Neuron (in vitro differentiated cells): ENCODE data around the gene DTWD2.
"Not testable (repeated sequence)": the region's sequence is repeated elsewhere in the genome, so short reads cannot be mapped to it uniquely, and the experiment has no call there.

ENCODE experiments used
- H2AFZ ChIP-seq: one replicate; pipeline ENCODE4 v1.6.1; 2013; ENCODE audit warnings: low read depth, mild to moderate bottlenecking, inconsistent platforms, low read length, moderate library complexity
- H3K27me3 ChIP-seq: one replicate; pipeline ENCODE4 v1.6.1; 2013; ENCODE audit warnings: low read length; ENCODE audit not compliant: insufficient read depth
- H3K36me3 ChIP-seq: one replicate; pipeline ENCODE4 v1.6.1; 2013; ENCODE audit warnings: low read length; ENCODE audit not compliant: insufficient read depth
- H3K4me1 ChIP-seq: one replicate; pipeline ENCODE4 v1.6.1; 2013; ENCODE audit warnings: low read length; ENCODE audit not compliant: insufficient read depth
- H3K4me3 ChIP-seq: 2 replicates; pipeline ENCODE4 v1.5.1; 2013; ENCODE audit warnings: mild to moderate bottlenecking, low read length, moderate library complexity
- H3K9me3 ChIP-seq: one replicate; pipeline ENCODE4 v1.6.1; 2013; ENCODE audit warnings: low read length

The DTWD2 gene

GRCh38 chr5:118873417-118873816 lies 114.9 kb downstream of the DTWD2 start:
- H3K4me3 ChIP-seq, result no peak overlapping the region
- no peaks in the 10 kb centered on the region for H3K36me3 ChIP-seq
- no peaks in the 10 kb centered on the region for H3K27me3 ChIP-seq
- H3K4me1 ChIP-seq, result no peaks in the 10 kb centered on the region
- no peak overlapping the region for H2AFZ ChIP-seq
- no peaks in the 10 kb centered on the region for H3K9me3 ChIP-seq

DNA sequence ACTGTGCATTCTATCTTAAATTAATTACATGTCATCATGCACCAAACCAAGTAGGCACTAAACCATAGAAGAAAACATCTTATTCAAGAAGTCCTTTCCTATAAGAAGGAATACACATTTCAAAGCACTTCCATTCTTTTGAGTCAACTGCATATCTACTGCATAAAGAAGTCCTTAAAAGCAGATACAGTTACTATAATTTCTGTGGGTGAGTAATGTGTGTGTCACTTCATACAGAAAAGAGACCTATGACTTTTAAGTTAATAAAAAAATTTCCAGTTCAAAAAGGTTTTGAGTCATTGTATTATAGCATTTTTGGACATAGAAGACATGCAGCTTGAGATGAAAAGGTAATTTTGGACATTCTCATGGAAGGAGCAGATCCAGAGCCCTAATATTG lies 125.0 kb downstream of the DTWD2 start:
- Histone ChIP-seq H3K27me3 (no peaks in the 10 kb centered on the region), H2AFZ (no peak overlapping the region), H3K4me1 (no peaks in the 10 kb centered on the region), H3K36me3 (no peaks in the 10 kb centered on the region), H3K4me3 (no peak overlapping the region), H3K9me3 (no peaks in the 10 kb centered on the region)

DNA sequence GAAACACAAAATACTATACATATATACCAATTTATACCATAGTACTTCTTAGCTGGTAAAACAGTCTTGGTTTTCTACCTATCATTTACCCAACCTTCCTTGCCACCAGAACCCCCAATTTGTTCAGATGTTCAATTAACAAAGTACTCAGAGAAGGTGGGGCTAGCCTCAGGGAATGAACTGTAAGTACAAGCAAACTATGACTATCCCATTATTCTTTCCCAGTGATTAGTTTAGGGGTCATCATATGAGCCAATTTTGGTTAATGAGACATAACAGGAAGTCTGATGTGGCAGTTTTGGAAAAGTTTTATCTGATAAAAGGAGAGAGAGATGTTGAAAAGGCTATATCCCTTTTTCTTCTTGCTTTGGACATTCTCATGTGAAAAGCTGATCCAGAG lies 125.8 kb downstream of the DTWD2 start:
- Histone ChIP-seq H3K27me3 (no peaks in the 10 kb centered on the region), H3K4me3 (no peak overlapping the region), H2AFZ (no peak overlapping the region), H3K9me3 (no peaks in the 10 kb centered on the region), H3K36me3 (no peaks in the 10 kb centered on the region), H3K4me1 (no peaks in the 10 kb centered on the region)

DNA sequence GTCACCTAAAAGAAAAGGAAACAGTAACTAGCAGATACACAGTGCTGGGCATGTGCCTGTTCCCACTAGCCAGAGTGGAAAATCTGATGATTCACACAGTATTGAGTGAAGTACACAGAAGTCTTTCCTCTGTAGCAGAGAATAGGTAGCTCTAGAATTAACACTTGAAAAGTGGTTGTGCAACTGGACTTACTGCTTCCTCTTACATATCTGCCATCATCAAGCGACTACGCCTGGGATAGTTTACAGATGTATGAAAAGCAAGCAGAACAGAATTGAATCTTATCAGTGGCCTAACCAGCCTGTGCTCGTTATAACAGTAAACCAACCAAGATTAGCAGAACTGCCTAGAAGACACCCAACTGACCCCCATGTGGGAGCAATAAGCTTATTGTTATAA lies 130.6 kb downstream of the DTWD2 start:
- no peaks in the 10 kb centered on the region for H3K27me3 ChIP-seq
- H3K4me1 ChIP-seq, result no peaks in the 10 kb centered on the region
- no peak overlapping the region for H2AFZ ChIP-seq
- no peak overlapping the region for H3K4me3 ChIP-seq
- no peaks in the 10 kb centered on the region for H3K9me3 ChIP-seq
- no peaks in the 10 kb centered on the region for H3K36me3 ChIP-seq

DNA sequence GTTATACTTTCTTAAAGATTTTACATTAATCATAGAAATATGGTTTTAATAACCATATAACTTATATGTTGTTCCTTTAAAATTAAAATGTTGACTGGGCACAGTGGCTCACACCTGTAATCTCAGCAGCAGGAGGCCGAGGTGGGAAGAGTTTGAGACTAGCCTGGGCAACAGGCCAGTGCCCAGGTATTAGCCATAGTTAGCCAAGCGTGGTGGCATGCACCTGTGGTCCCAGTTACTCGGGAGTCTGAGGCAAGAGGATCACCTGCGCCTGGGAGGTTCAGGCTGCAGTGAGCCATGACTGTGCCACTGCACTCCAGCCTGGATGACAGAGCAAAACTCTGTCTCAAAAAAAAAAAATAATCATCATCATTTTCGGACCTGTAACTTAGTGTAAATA lies 133.5 kb downstream of the DTWD2 start:
- H3K9me3 ChIP-seq, result no peaks in the 10 kb centered on the region
- H3K4me1 ChIP-seq, result no peaks in the 10 kb centered on the region
- H2AFZ ChIP-seq, result no peak overlapping the region

DNA sequence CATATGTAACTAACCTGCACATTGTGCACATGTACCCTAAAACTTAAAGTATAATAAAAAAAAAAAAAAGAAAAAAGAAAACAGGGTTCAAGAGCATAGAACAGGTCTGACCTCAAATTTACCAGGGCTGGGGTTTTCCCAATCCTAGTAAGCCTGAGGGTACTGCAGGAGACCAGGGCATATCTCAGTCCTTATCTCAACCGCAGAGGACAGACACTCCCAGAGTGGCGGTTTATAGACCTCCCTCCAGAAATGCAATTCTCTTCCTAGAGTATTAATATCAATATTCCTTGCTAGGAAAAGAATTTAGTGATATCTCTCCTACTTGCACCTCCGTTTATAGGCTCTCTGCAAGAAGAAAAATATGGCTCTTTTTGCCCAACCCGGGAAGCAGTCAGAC lies 136.6 kb downstream of the DTWD2 start:
- not testable (repeated sequence) for H3K27me3 ChIP-seq, H3K4me3 ChIP-seq, H2AFZ ChIP-seq

More for the DNA sequence above, 133.5 kb downstream of the DTWD2 start:
- Histone ChIP-seq H3K27me3 (no peaks in the 10 kb centered on the region), H3K36me3 (no peaks in the 10 kb centered on the region), H3K4me3 (no peak overlapping the region)

GRCh38 chr5:118849507-118849906 lies 138.8 kb downstream of the DTWD2 start:
- not testable (repeated sequence) for H3K36me3 ChIP-seq, H3K27me3 ChIP-seq, H3K4me3 ChIP-seq, H3K9me3 ChIP-seq, H3K4me1 ChIP-seq, H2AFZ ChIP-seq

More for the DNA sequence above, 136.6 kb downstream of the DTWD2 start:
- not testable (repeated sequence) for H3K4me1 ChIP-seq, H3K36me3 ChIP-seq, H3K9me3 ChIP-seq

- Histone ChIP-seq H3K4me1 (no peaks in the 10 kb centered on the region), H2AFZ (no peak overlapping the region), H3K27me3 (no peaks in the 10 kb centered on the region), H3K9me3 (no peaks in the 10 kb centered on the region), H3K4me3 (no peak overlapping the region), H3K36me3 (no peaks in the 10 kb centered on the region)
Observed at GRCh38 chr5:118844351-118844750, 144.0 kb downstream of the DTWD2 start.

DNA sequence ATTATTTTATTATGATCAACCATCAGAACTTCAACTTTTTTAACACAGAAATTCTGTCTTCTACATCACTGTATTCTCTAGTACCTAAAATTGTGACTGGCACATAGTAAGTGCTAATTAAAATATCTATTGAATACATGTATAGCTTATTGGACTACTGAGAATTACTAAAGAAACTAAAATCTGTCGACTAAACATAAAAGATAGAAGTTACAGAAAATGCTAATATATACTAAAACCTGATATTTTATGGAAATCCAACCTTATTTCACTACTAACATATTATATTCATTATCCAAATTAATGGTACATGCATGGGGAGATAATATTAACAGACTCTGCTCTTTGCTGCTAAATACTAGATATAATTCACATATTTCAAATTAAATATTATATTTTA lies 153.6 kb downstream of the DTWD2 start:
- H3K36me3 ChIP-seq, result no peaks in the 10 kb centered on the region
- H3K4me3 ChIP-seq, result no peak overlapping the region
- no peak overlapping the region for H2AFZ ChIP-seq
- no peaks in the 10 kb centered on the region for H3K27me3 ChIP-seq
- no peaks in the 10 kb centered on the region for H3K4me1 ChIP-seq
- H3K9me3 ChIP-seq, result no peaks in the 10 kb centered on the region

DNA sequence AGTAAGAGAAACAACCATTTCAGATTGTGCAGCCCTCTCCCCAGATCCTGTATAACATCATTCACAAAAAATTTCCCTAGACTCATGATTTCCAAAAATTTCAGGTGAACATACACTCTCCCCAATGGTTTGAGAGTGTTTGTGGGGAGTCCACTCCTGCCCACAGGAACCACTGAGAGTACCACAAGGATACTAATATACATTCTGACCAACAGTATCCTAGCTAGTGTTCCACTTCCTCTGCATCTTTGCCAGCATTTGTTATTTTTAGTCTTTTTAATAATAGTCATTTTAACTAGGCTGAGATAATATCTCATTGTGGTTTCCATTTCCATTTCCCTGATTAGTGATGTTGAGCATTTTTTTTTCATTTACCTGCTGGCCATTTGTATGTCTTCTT lies 155.4 kb downstream of the DTWD2 start:
- no peak overlapping the region for H3K4me3 ChIP-seq
- no peak overlapping the region for H2AFZ ChIP-seq
- H3K9me3 ChIP-seq, result no peaks in the 10 kb centered on the region

GRCh38 chr5:118825226-118825625 lies 163.1 kb downstream of the DTWD2 start:
- no peak overlapping the region for H2AFZ ChIP-seq
- no peak overlapping the region for H3K4me3 ChIP-seq
- H3K4me1 ChIP-seq, result peaks cover 3% of the 10 kb centered on the region
- no peaks in the 10 kb centered on the region for H3K36me3 ChIP-seq
- H3K27me3 ChIP-seq, result no peaks in the 10 kb centered on the region
- H3K9me3 ChIP-seq, result no peaks in the 10 kb centered on the region

More for the DNA sequence above, 155.4 kb downstream of the DTWD2 start:
- Histone ChIP-seq H3K27me3 (no peaks in the 10 kb centered on the region), H3K36me3 (no peaks in the 10 kb centered on the region), H3K4me1 (no peaks in the 10 kb centered on the region)

DNA sequence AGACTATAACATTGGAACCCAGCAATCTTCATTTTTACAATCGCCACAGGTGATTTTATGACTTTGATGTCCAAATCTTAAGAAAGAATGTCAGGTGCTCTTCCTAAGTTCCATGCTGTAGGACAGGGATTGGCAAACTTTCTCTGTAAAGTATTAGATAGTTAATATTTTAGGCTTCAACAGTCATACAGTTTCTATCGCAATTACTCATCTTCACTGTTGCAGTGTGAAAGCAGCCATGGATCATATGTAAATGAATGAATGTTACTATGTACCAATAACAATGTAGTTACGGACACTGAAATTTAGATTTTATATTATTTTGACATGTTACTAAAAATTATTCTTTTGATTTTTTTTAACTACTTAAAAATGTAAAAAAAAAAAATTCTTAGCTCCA lies 169.7 kb downstream of the DTWD2 start:
- H3K27me3 ChIP-seq, result no peaks in the 10 kb centered on the region
- H3K36me3 ChIP-seq, result no peaks in the 10 kb centered on the region
- no peak overlapping the region for H2AFZ ChIP-seq
- no peaks in the 10 kb centered on the region for H3K9me3 ChIP-seq
- H3K4me3 ChIP-seq, result no peak overlapping the region
- H3K4me1 ChIP-seq, result peaks cover 3% of the 10 kb centered on the region

- Histone ChIP-seq H3K9me3 (peaks cover 2% of the 10 kb centered on the region), H3K27me3 (no peaks in the 10 kb centered on the region), H3K4me3 (no peak overlapping the region), H2AFZ (no peak overlapping the region), H3K4me1 (no peaks in the 10 kb centered on the region), H3K36me3 (no peaks in the 10 kb centered on the region)
Observed at GRCh38 chr5:118808441-118808840, 179.9 kb downstream of the DTWD2 start.

GRCh38 chr5:118806571-118806970 lies 181.8 kb downstream of the DTWD2 start:
- Histone ChIP-seq H3K4me3 (no peak overlapping the region), H3K27me3 (no peaks in the 10 kb centered on the region), H3K9me3 (peaks cover 2% of the 10 kb centered on the region), H3K4me1 (no peaks in the 10 kb centered on the region), H3K36me3 (no peaks in the 10 kb centered on the region), H2AFZ (no peak overlapping the region)
